Lower lobe of right lung (tissue), 2 donors: ENCODE results near the gene KDM4E. TPM values are rescaled to one million over a fixed set of nuclear protein-coding genes. Genes with fewer than 3 reads are reported as not detected.

Experiments
- ATAC-seq, 2 donors: fragments of 200-7000 bp; cut with Tn5 transposase; one replicate each; pipeline ENCODE4 v1.9.1; 2020 to 2022; ENCODE audit warnings: mild to moderate bottlenecking in 2 of 2, moderate library complexity in 2 of 2
- DNase-seq: peaks from one replicate; pipeline ENCODE4 v3.0.0-alpha.2; 2020
- H3K27ac ChIP-seq: fragments of 200-600 bp; one replicate; pipeline ENCODE4 v1.8.0; 2022
- H3K27me3 ChIP-seq: fragments of 200-600 bp; one replicate; pipeline ENCODE4 v1.8.0; 2022; ENCODE audit warnings: low read depth
- H3K36me3 ChIP-seq: fragments of 200-600 bp; one replicate; pipeline ENCODE4 v1.8.0; 2022; ENCODE audit warnings: mild to moderate bottlenecking
- H3K4me1 ChIP-seq: fragments of 200-600 bp; one replicate; pipeline ENCODE4 v1.8.0; 2022
- H3K4me3 ChIP-seq: fragments of 200-600 bp; one replicate; pipeline ENCODE4 v1.8.0; 2022; ENCODE audit warnings: mild to moderate bottlenecking
- H3K9me3 ChIP-seq: fragments of 200-600 bp; one replicate; pipeline ENCODE4 v1.8.0; 2022
- intact Hi-C: fragments of 100-400 bp; cut with DNase I; formaldehyde crosslinking; loops from one replicate; pipeline ENCODE4 v1.11.0; 2022
- total RNA-seq: library from RNA; stranded (reverse); fragmentation: NEBNext Ultra II Directional; extraction: Animal tissue kit (Norgen Biotek cat#: 25700); gene quantifications from one replicate; pipeline ENCODE4 v1.2.1, GENCODE V29; 2021
- TF ChIP-seq, protein P1 (sequence below): fragments of 200-600 bp; IDR thresholded peaks from one replicate; pipeline ENCODE4 v1.8.0; 2022; ENCODE audit warnings: antibody characterized with exemption, mild to moderate bottlenecking
- donor health status: DM: no; HTN: yes; CAD: no; lungs with severe emphysema.

The KDM4E gene
- total RNA-seq, 1 donor from 2014 or later = not detected

DNA sequence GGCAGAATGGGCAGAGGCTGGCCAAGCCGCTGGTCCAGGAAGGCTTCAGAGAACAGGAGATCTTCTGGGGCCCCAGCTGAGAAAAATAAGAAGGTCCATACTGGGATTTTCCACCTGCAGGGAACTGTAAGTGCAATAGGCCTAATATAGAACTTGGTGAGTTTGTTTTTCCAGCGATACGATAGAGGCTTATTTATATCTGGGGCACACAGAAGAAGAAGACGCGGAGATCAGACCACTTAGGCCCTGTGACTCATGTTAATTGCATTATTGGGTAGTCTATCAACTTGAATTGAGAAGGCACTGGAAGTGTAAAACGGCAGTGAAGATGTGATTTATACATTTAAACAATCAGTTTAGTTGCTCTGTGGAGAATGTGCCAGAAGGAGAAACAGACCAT lies 34.0 kb downstream of the KDM4E start:
- TF ChIP-seq, protein P1, sequence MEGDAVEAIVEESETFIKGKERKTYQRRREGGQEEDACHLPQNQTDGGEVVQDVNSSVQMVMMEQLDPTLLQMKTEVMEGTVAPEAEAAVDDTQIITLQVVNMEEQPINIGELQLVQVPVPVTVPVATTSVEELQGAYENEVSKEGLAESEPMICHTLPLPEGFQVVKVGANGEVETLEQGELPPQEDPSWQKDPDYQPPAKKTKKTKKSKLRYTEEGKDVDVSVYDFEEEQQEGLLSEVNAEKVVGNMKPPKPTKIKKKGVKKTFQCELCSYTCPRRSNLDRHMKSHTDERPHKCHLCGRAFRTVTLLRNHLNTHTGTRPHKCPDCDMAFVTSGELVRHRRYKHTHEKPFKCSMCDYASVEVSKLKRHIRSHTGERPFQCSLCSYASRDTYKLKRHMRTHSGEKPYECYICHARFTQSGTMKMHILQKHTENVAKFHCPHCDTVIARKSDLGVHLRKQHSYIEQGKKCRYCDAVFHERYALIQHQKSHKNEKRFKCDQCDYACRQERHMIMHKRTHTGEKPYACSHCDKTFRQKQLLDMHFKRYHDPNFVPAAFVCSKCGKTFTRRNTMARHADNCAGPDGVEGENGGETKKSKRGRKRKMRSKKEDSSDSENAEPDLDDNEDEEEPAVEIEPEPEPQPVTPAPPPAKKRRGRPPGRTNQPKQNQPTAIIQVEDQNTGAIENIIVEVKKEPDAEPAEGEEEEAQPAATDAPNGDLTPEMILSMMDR = no peak
- intact Hi-C loops = no loop called here
- no peak for DNase-seq
- no peaks in the 10 kb centered on the region for H3K4me1 ChIP-seq
- no peaks in the 10 kb centered on the region for H3K36me3 ChIP-seq
- no peaks in the 10 kb centered on the region for H3K9me3 ChIP-seq
- no peak for ATAC-seq
- H3K27me3 ChIP-seq = no peaks in the 10 kb centered on the region
- no peak overlapping the region for H3K27ac ChIP-seq
- no peak overlapping the region for H3K4me3 ChIP-seq

DNA sequence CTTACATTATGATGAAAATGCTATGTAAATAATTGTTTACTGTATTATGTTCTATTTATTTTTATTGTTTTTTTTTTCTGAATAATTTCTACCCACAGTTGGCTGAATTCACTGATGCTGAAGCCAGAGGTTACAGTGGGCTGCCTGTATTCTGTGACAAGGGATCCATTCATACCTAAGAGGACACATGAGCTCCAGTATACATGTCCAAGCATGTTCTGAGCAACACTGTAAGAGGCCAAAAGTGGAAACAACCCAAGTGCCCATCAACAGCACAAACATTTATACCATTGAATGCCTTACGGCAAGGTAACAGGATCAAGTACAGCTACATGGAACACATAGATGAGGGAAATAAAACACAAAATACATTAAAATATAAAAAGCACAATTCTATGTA lies 40.3 kb downstream of the KDM4E start:
- H3K4me3 ChIP-seq = no peak overlapping the region
- no peak for ATAC-seq
- intact Hi-C loops = no loop called here
- H3K27ac ChIP-seq = no peak overlapping the region
- no peaks in the 10 kb centered on the region for H3K36me3 ChIP-seq
- H3K9me3 ChIP-seq = no peaks in the 10 kb centered on the region
- TF ChIP-seq, protein P1 = no peak
- H3K4me1 ChIP-seq = peaks cover 21% of the 10 kb centered on the region
- H3K27me3 ChIP-seq = no peaks in the 10 kb centered on the region
- no peak for DNase-seq

DNA sequence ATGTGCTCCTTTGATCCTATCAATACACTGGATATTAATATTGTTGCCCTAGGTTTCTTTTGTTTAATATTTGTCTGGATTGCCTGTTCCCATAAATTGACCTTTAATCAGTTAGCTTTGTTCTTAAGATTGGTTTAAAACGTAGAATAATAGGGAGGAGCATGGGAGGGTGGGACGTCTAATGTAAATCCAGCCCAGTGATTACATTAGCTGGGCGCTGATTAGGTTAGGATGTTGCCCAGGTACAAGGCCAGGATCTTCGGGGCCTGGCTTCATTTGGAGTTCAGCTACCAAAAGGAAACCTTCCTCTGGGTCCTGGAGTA lies 41.6 kb downstream of the KDM4E start, which contains the start of gene SRSF8:
Gene SRSF8, plus strand, starts transcription at position 204 of the 323 bp plus-strand sequence. CDS start 308 bp downstream, outside the sequence.
- peaks cover 27% of the 10 kb centered on the region for H3K4me1 ChIP-seq
- H3K27me3 ChIP-seq = no peaks in the 10 kb centered on the region
- DNase-seq (no peak), ATAC-seq (peak in 1 of 2 donors; percentile 69)
- H3K9me3 ChIP-seq = no peaks in the 10 kb centered on the region
- peak within 1 kb of the TSS; percentile 82 for H3K4me3 ChIP-seq
- intact Hi-C loops = no loop called here
- peak within 1 kb of the TSS; percentile 98 for H3K27ac ChIP-seq
- TF ChIP-seq, protein P1 = no peak
- no peaks in the 10 kb centered on the region for H3K36me3 ChIP-seq

DNA sequence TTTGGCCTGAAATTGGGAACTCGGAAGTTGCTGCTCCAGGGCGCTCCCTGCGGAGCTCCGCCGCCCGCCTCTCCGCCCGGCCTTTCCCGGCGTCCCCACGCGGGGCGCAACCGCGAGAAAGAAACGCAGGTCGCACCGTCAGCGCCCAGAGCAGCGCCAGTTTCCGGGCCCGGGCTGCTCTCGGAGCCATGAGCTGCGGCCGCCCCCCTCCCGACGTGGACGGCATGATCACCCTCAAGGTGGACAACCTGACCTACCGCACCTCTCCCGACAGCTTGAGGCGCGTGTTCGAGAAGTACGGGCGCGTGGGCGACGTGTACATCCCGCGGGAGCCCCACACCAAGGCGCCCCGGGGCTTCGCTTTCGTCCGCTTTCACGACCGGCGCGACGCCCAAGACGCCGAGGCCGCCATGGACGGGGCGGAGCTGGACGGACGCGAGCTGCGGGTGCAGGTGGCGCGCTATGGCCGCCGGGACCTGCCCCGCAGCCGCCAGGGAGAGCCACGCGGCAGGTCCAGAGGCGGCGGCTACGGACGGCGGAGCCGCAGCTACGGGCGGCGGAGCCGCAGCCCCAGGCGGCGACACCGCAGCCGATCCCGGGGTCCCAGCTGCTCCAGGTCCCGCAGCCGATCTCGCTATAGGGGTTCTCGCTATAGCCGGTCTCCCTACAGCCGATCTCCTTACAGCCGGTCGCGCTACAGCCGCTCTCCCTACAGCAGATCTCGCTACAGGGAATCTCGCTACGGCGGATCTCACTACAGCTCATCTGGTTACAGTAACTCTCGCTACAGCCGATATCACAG lies 42.2 kb downstream of the KDM4E start:
- DNase-seq = peak; percentile 88
- Histone ChIP-seq H3K4me3 (peak overlapping the region; percentile 82), H3K27ac (peak overlapping the region; percentile 98), H3K4me1 (peaks cover 27% of the 10 kb centered on the region), H3K27me3 (no peaks in the 10 kb centered on the region), H3K36me3 (no peaks in the 10 kb centered on the region), H3K9me3 (no peaks in the 10 kb centered on the region)
- intact Hi-C loops = no loop called here
- peak; percentile 90 to 91 for ATAC-seq
- TF ChIP-seq, protein P1 = peak; percentile 70

DNA sequence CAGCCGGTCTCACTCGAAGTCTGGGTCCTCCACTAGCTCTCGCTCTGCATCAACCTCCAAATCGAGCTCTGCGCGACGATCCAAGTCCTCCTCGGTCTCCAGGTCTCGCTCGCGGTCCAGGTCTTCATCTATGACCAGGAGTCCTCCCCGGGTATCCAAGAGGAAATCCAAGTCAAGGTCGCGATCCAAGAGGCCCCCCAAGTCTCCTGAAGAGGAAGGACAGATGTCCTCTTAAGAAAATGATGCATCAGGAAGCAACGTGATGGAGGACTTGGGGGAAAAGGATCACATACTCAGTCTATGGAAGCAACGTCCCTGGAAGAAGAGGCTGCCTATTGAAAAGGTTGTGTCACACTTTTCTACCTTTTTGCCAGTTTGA lies 42.8 kb downstream of the KDM4E start:
- Histone ChIP-seq H3K9me3 (no peaks in the 10 kb centered on the region), H3K36me3 (no peaks in the 10 kb centered on the region), H3K27ac (peak overlapping the region; percentile 98), H3K4me1 (peaks cover 27% of the 10 kb centered on the region), H3K4me3 (peak overlapping the region; percentile 82), H3K27me3 (no peaks in the 10 kb centered on the region)
- DNase-seq (no peak), ATAC-seq (peak in 1 of 2 donors; percentile 0)
- intact Hi-C loops = no loop called here
- TF ChIP-seq, protein P1 = no peak
